ENCODE results near the gene VMAC. TPM values are rescaled to one million over a fixed set of nuclear protein-coding genes. Genes with fewer than 3 reads are reported as not detected.
A peak's percentile ranks its signal among the peaks of the same experiment; 100 is the strongest.

The VMAC gene
- total and polyA plus RNA-seq, 9 of the 15 experiments (the other 6 are each of a cell fraction or from before 2014, with no cell fraction given) = 0.03 to 3.4 (median 1.1) TPM

GRCh38 chr19:5893907-5894703 lies 10.6 kb upstream of the VMAC start (continued):
- TF ChIP-seq ZNF41 (CRISPR knock-in tag; conservative IDR thresholded peaks at IDR 0.05) (no peak), SP1 (CRISPR knock-in tag; IDR thresholded peaks at IDR 0.05) (no peak), NR2C1 (IDR thresholded peaks at IDR 0.05) (no peak), NR2C1 (tag; IDR thresholded peaks at IDR 0.05) (no peak), ETV6 (IDR thresholded peaks at IDR 0.05; ENCODE audit: borderline replicate concordance in 1 of 2, low read depth in 2 of 2, low read length in 1 of 2) (no peak), ETV6 (CRISPR knock-in tag; IDR thresholded peaks at IDR 0.05; ENCODE audit: borderline replicate concordance) (no peak), CREM (IDR thresholded peaks at IDR 0.05; ENCODE audit: low read depth) (peak; percentile 86), C11orf30 (IDR thresholded peaks at IDR 0.05; ENCODE audit: low read depth) (no peak), DACH1 (IDR thresholded peaks at IDR 0.05; ENCODE audit: partially characterized antibody) (no peak), MTA2 (IDR thresholded peaks at IDR 0.05; ENCODE audit: low read depth) (no peak), PREB (CRISPR knock-in tag; IDR thresholded peaks at IDR 0.05) (no peak), SMARCE1 (IDR thresholded peaks at IDR 0.05) (peak; percentile 51; the same call in 1 of the 2 replicates), TAL1 (IDR thresholded peaks at IDR 0.05) (peak; percentile 65), MAX (CRISPR knock-in tag; IDR thresholded peaks at IDR 0.05) (peak; percentile 51; the same call in 1 of the 2 replicates), ZNF3 (CRISPR knock-in tag; IDR thresholded peaks at IDR 0.05) (no peak), POU5F1 (IDR thresholded peaks at IDR 0.05; ENCODE audit: borderline replicate concordance, low read depth, low read length, partially characterized antibody) (no peak), NR4A1 (CRISPR knock-in tag; IDR thresholded peaks at IDR 0.05) (no peak), NR4A1 (tag; IDR thresholded peaks at IDR 0.05) (no peak), SRSF7 (optimal IDR thresholded peaks at IDR 0.05; ENCODE audit: low read depth, low read length) (no peak), TOE1 (IDR thresholded peaks at IDR 0.05; ENCODE audit: borderline replicate concordance) (no peak), TOE1 (CRISPR knock-in tag; IDR thresholded peaks at IDR 0.05; ENCODE audit: borderline replicate concordance, low read depth) (no peak), NFATC3 (IDR thresholded peaks at IDR 0.05) (no peak), ARID3B (CRISPR knock-in tag; IDR thresholded peaks at IDR 0.05; ENCODE audit: borderline replicate concordance) (no peak), PKNOX1 (IDR thresholded peaks at IDR 0.05) (0 out of 2 replicates have a peak, but pooled peaks have one; percentile 31), COPS2 (conservative IDR thresholded peaks at IDR 0.05) (no peak), ZNF695 (CRISPR knock-in tag; IDR thresholded peaks at IDR 0.05) (no peak), SNAPC5 (CRISPR knock-in tag; IDR thresholded peaks at IDR 0.05) (no peak)
